HepG2 (cell line): ENCODE measurements around the gene NPPC. TPM values are rescaled to one million over a fixed set of nuclear protein-coding genes. Genes with fewer than 3 reads are reported as not detected.

Experiments used
- ATAC-seq: fragments of 200-7000 bp; cut with Tn5 transposase; 3 replicates; pipeline ENCODE4 v1.9.1; 2020; ENCODE audit warnings: mild to moderate bottlenecking, moderate library complexity
- BruUV-seq: library from RNA; stranded (reverse); fragments of 400-500 nt; replicated peaks from 2 replicates; lab custom pipeline; 2021; lab: Mats Ljungman, UMichigan
- CTCF ChIA-PET: fragments of 300-600 bp; formaldehyde crosslinking; extraction: SDS; loops from one replicate; lab custom pipeline; 2021; ENCODE audit warnings: low total read pairs, inconsistent platforms, low intra/inter-chr PET ratio; lab: Yijun Ruan, JAX
- POLR2A ChIA-PET: fragments of 350-600 bp; sonication (Branson Sonifier 250); formaldehyde crosslinking; loops from one replicate; lab custom pipeline; 2020; ENCODE audit warnings: antibody characterized with exemption, inconsistent platforms; lab: Yijun Ruan, JAX
- DNase-seq: peaks from one replicate; pipeline ENCODE4 v3.0.0-alpha.2; 2015; ENCODE audit warnings: low spot score
- FAIRE-seq: peaks from 3 replicates; lab custom pipeline; 2011; peaks lifted over from hg19 to GRCh38; lab: Jason Lieb, UNC
- H2AFZ ChIP-seq: one replicate; pipeline ENCODE4 v1.6.1; 2011; ENCODE audit warnings: low read length, inconsistent platforms
- H3K27ac ChIP-seq: fragments of 300-600 bp; 3 replicates; pipeline ENCODE4 v1.8.0; 2011; ENCODE audit warnings: mixed run types, mild to moderate bottlenecking, mixed read lengths, low read length, inconsistent platforms; ENCODE audit not compliant: insufficient read depth; ENCODE audit errors: extremely low read length
- H3K27me3 ChIP-seq, 2 experiments: fragments of 200-600 bp in 1 of 2; 2 replicates in 1 of 2; 3 replicates in 1 of 2; pipeline versions ENCODE4 v1.6.0 to v1.8.0; 2011; ENCODE audit warnings: low read length in 2 of 2, mild to moderate bottlenecking in 2 of 2, moderate library complexity in 2 of 2, inconsistent platforms in 1 of 2; ENCODE audit not compliant: insufficient read depth in 2 of 2, control insufficient read depth in 1 of 2
- H3K36me3 ChIP-seq, 2 experiments: fragments of 200-600 bp in 1 of 2; replicated peaks in 1 of 2; 2 replicates in 1 of 2; 3 replicates in 1 of 2; pipeline versions ENCODE4 v1.5.1 to v1.8.0; 2011; ENCODE audit warnings: low read length in 2 of 2, inconsistent platforms in 1 of 2; ENCODE audit not compliant: insufficient read depth in 2 of 2, control insufficient read depth in 1 of 2
- H3K4me1 ChIP-seq: 2 replicates; pipeline ENCODE4 v1.5.1; 2012; ENCODE audit warnings: low read length, inconsistent platforms; ENCODE audit not compliant: insufficient read depth
- H3K4me2 ChIP-seq: 2 replicates; pipeline ENCODE4 v1.6.0; 2011; ENCODE audit warnings: low read depth, low read length, inconsistent platforms
- H3K4me3 ChIP-seq, 3 experiments: fragments of 200-600 bp in 1 of 3; sonication (generic), shearing (Covaris generic) in 1 of 3; replicated peaks in 1 of 3; 2 replicates each; pipeline ENCODE4 v1.5.1; 2011 to 2016; ENCODE audit warnings: low read length in 3 of 3, inconsistent platforms in 2 of 3, low read depth in 2 of 3, mild to moderate bottlenecking in 2 of 3, control low read depth in 1 of 3, mixed read lengths in 1 of 3; ENCODE audit not compliant: insufficient read depth in 1 of 3
- H3K79me2 ChIP-seq: one replicate; pipeline ENCODE4 v1.6.1; 2011; ENCODE audit warnings: low read length, inconsistent platforms; ENCODE audit not compliant: insufficient read depth
- H3K9ac ChIP-seq: 2 replicates; pipeline ENCODE4 v1.6.0; 2011; ENCODE audit warnings: mild to moderate bottlenecking, low read depth, low read length, inconsistent platforms; ENCODE audit not compliant: insufficient read depth
- H3K9me3 ChIP-seq: 2 replicates; pipeline ENCODE4 v1.5.1; 2012; ENCODE audit warnings: mild to moderate bottlenecking, low read length
- H4K20me1 ChIP-seq: 2 replicates; pipeline ENCODE4 v1.6.0; 2011; ENCODE audit warnings: inconsistent platforms, mild to moderate bottlenecking, low read length, moderate library complexity; ENCODE audit not compliant: insufficient read depth
- ATF7 ChIP-seq, 2 experiments: fragments of 450-650 bp in 1 of 2; sonication (generic) in 1 of 2; formaldehyde crosslinking in 1 of 2; IDR thresholded peaks; 2 replicates each; pipeline versions ENCODE4 v1.4.0 to v1.6.1; 2016 to 2020; ENCODE audit warnings: antibody characterized with exemption in 1 of 2, mild to moderate bottlenecking in 1 of 2, missing genetic modification reagents in 1 of 2
- BHLHE40 ChIP-seq: IDR thresholded peaks from 2 replicates; pipeline ENCODE4 v1.6.1; 2011; ENCODE audit warnings: low read length, improper control_type of control experiment
- CREB1 ChIP-seq, 2 experiments: fragments of 450-650 bp in 1 of 2; IDR thresholded peaks; 2 replicates each; pipeline ENCODE4 v1.6.1; 2016 to 2017; ENCODE audit warnings: control low read depth in 1 of 2, mild to moderate bottlenecking in 1 of 2, missing compliant biosample characterization in 1 of 2, missing genetic modification characterization in 1 of 2
- KAT8 ChIP-seq: IDR thresholded peaks from 2 replicates; pipeline ENCODE4 v1.6.1; 2016; ENCODE audit warnings: missing genetic modification reagents, missing compliant biosample characterization
- NFE2L2 ChIP-seq: fragments of 150-350 bp; IDR thresholded peaks from 2 replicates; pipeline ENCODE4 v1.6.1; 2014; ENCODE audit warnings: low read length
- SMYD3 ChIP-seq: sonication (generic); formaldehyde crosslinking; IDR thresholded peaks from 2 replicates; pipeline ENCODE4 v1.8.1; 2023; ENCODE audit warnings: mild to moderate bottlenecking, missing genetic modification reagents
- TERF1 ChIP-seq: sonication (generic); formaldehyde crosslinking; IDR thresholded peaks from 2 replicates; pipeline ENCODE4 v1.8.0; 2022; ENCODE audit warnings: mild to moderate bottlenecking, missing genetic modification reagents, moderate library complexity
- ZBTB4 ChIP-seq: sonication (generic); formaldehyde crosslinking; IDR thresholded peaks from 2 replicates; pipeline ENCODE4 v1.4.0; 2020; ENCODE audit warnings: missing genetic modification reagents, mild to moderate bottlenecking, borderline replicate concordance
- ZFP36L1 ChIP-seq: sonication (generic); formaldehyde crosslinking; IDR thresholded peaks from 2 replicates; pipeline ENCODE4 v1.8.0; 2022; ENCODE audit warnings: mild to moderate bottlenecking, missing genetic modification reagents, moderate library complexity
- WGBS: methylation state at CpG from one replicate; pipeline ENCODE4 v1.1.6; 2017; ENCODE audit warnings: low lambda C conversion rate; 5-methylcytosine and 5-hydroxymethylcytosine counted together
- in situ Hi-C: cut with HindIII; loops from 2 replicates; pipeline ENCODE4 v1.10.0; 2017; ENCODE audit warnings: low pct_unique_long_range_greater_than_20kb; ENCODE audit not compliant: extremely low pct_ligation_motif_present
- intact Hi-C: fragments of 100-400 bp; cut with micrococcal nuclease; formaldehyde crosslinking; loops from one replicate; pipeline ENCODE4 v1.10.0; 2022; ENCODE audit not compliant: unreplicated experiment
- polyA plus RNA-seq, 8 experiments: library from polyadenylated mRNA; depleted of rRNA in 3 of 8; stranded (reverse) in 7 of 8; unstranded in 1 of 8; fragments of >200 nt; fragmentation: Illumina TruSeq in 4 of 8; extraction: Trizol in 4 of 8; gene quantifications; 2 replicates each; pipeline versions ENCODE4 v1.2.1 to v1.2.3, GENCODE V29; 2011 to 2016; ENCODE audit warnings: low read depth in 4 of 8, missing spikeins in 1 of 8, mixed read lengths in 1 of 8; ENCODE audit not compliant: insufficient read depth in 1 of 8
- total RNA-seq, 5 experiments: library from RNA; depleted of rRNA; stranded (reverse); fragments of >200 nt; fragmentation: Illumina TruSeq; extraction: Trizol; gene quantifications; 2 replicates each; pipeline ENCODE4 v1.2.3, GENCODE V29; 2016; ENCODE audit warnings: low read depth in 1 of 5

NPPC gene
- total and polyA plus RNA-seq, 2 of the 13 experiments (the other 11 are each of a cell fraction or from before 2014, with no cell fraction given) = 0.11 TPM; not detected in 1

GRCh38 chr2:231931481-231931915, 5.3 kb upstream of the NPPC start:
- H4K20me1 ChIP-seq = no peaks in the 10 kb centered on the region
- POLR2A ChIA-PET = no interaction called here
- no peaks in the 10 kb centered on the region for H3K79me2 ChIP-seq
- ATAC-seq (no peak), DNase-seq (no peak), FAIRE-seq (no peak)
- H3K9ac ChIP-seq = no peak overlapping the region
- no peak overlapping the region for H3K4me2 ChIP-seq
- intact Hi-C loops (no loop called here), in situ Hi-C loops (no loop called here)
- no peak overlapping the region for H2AFZ ChIP-seq
- H3K27ac ChIP-seq = no peak overlapping the region
- no peaks in the 10 kb centered on the region for H3K36me3 ChIP-seq
- H3K4me1 ChIP-seq = peaks cover 36% of the 10 kb centered on the region
- WGBS = 26% methylated on average over 7 of the region's 7 CpGs
- no peak for TF ChIP-seq ZFP36L1 (CRISPR knock-in tag)
- no peak for TF ChIP-seq ZBTB4 (CRISPR knock-in tag)
- BruUV-seq = no TSS peak
- H3K4me3 ChIP-seq = no peak overlapping the region
- CTCF ChIA-PET = no interaction called here
- no peaks in the 10 kb centered on the region for H3K9me3 ChIP-seq
- H3K27me3 ChIP-seq = peaks cover 13 to 78% of the 10 kb centered on the region in 2 experiments; a peak in 4 of 5 replicates

GRCh38 chr2:231930593-231931281, 4.5 kb upstream of the NPPC start:
- no peak overlapping the region for H2AFZ ChIP-seq
- in situ Hi-C loops = no loop called here
- 49% methylated on average over 5 of the region's 8 CpGs for WGBS
- no peaks in the 10 kb centered on the region; the same call in 1 of the 2 replicates for H4K20me1 ChIP-seq
- TF ChIP-seq SMYD3 (CRISPR knock-in tag) (no peak), CREB1 (IDR thresholded peaks at IDR 0.05) (peak; percentile 94), CREB1 (CRISPR knock-in tag; IDR thresholded peaks at IDR 0.05) (no peak), NFE2L2 (no peak), KAT8 (CRISPR knock-in tag) (no peak), BHLHE40 (no peak), TERF1 (no peak), ATF7 (IDR thresholded peaks at IDR 0.05) (peak; percentile 89), ATF7 (CRISPR knock-in tag; IDR thresholded peaks at IDR 0.05) (no peak)
- peaks cover 42% of the 10 kb centered on the region for H3K4me1 ChIP-seq
- H3K4me3 ChIP-seq = no peak overlapping the region
- H3K4me2 ChIP-seq = no peak overlapping the region
- DNase-seq = no peak
- ChIA-PET POLR2A (no interaction called here), CTCF (no interaction called here)
- H3K36me3 ChIP-seq = no peaks in the 10 kb centered on the region
- no peaks in the 10 kb centered on the region for H3K79me2 ChIP-seq
- no peaks in the 10 kb centered on the region for H3K9me3 ChIP-seq
- H3K27me3 ChIP-seq = peaks cover 13 to 84% of the 10 kb centered on the region in 2 experiments; a peak in 4 of 5 replicates
- H3K9ac ChIP-seq = no peak overlapping the region
- intact Hi-C loops = no loop called here
- no peak for ATAC-seq
- FAIRE-seq = no peak
- BruUV-seq = no TSS peak
- H3K27ac ChIP-seq = no peak overlapping the region
